HG02852 (cell line): Measurements from ENCODE around the gene SSC4D.
A peak's percentile ranks its signal among the peaks of the same experiment; 100 is the strongest.

Experiments
- ATAC-seq: cut with Tn5 transposase; IDR thresholded peaks from one replicate; pipeline ENCODE4 v1.9.1; 2021; ENCODE audit warnings: mild to moderate bottlenecking, moderate library complexity; ENCODE audit not compliant: unreplicated experiment

Gene SSC4D

DNA sequence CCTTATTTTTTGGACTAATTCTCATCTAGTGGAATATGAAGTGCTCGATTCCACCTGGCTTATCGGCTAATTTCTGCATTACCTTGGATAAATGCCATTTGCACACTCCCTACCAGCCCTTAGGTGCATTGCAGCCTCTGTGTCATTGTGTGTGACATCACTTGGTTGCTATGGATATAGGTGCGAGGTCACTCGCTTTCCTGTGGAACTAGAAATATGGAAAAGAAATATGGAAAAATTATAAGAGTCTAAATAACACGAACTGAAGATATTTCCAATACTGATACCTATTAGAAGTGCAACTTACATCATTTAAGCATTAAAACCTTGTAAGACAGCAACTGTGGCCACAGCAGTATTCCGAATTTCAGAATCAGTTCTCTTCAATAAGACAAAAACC lies 52.7 kb downstream of the SSC4D start:
- no peak for ATAC-seq

DNA sequence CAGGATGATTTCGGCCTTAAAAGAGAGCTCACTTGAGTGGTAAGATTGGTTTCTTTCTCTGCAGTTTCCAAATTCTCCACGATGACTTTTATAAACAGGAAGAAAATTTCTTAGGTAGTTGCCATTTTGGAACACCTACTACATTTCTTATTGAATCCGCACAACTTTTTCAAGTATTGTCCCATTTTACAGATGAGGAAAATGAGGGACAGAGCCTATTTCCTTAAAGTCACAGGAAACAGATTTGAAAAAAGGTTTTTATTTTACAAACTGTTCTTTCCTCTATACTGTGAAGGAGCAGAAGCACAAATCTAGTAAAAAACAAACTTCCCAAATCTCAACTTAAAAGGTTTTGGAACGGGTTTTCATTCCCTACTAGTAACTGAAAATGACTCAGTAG lies 53.4 kb downstream of the SSC4D start:
- no peak for ATAC-seq

DNA sequence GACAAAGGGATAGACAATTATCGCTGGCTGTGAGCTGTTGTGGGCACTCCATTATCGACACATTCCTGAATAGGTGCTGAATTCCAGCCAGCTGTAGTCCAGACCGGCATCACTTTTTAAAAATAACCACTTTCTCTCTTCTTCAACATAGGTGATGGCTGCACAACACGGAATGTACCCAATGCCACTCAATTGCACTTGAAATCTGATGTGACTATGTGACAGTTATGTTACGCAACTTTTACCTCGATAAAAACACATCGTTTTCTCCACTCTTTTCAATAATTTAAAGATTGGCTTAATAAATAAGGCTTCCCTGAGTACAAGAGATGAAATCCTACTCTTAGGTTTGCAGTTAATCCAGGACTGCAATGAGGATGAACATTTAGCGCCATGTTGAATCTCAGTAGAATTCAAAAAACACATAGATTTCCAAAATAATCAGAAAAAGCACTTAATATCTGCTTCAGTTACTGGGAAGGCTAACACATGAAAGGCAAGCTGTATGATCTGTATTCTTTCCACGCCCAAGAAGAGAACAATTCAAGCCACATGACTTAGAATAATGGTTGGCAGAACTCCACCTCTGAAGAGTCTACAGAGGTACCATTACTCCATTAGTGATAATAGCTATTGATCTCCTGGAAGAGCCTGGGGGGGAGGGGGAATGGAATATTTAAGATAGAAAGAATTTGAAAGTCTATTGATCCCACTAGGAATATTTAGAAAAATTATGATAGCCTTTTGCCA lies 54.3 kb downstream of the SSC4D start:
- ATAC-seq = no peak

DNA sequence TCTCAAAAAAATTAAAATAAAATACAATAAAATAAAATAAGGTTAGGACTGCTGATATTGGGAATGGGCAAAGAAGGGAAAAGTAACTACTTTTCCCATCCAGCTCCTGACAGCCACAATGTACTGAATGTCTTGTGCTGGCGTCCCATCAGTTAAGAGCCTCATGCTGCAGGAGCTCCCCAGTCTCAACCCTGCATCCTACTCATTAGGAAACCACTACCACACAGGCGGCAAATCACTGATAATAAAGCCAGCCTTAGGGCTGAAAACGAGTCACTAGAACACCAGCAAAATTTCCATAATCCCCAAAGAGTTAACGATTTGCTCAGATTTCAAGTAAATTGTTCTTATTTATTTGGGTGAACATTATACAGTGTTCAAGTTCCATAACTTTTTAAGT lies 55.0 kb downstream of the SSC4D start:
- ATAC-seq = no peak

DNA sequence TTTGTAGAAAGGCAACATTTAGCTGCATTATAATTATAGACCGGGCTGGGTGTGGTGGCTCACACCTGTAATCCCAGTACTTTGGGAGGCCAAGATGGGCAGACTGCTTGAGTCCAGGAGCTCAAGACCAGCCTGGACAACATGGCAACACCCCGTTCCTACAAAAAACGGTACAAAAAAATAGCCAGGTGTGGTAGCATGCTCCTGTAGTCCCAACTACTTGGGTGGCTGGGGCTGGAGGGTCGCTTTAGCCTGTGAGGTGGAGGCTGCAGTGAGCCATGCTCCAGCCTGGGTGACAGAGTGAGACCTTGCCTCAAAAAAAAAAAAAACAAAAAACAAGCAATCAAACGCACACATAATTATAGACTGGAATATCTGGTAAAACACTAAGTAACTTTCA lies 55.8 kb downstream of the SSC4D start:
- ATAC-seq = no peak

DNA sequence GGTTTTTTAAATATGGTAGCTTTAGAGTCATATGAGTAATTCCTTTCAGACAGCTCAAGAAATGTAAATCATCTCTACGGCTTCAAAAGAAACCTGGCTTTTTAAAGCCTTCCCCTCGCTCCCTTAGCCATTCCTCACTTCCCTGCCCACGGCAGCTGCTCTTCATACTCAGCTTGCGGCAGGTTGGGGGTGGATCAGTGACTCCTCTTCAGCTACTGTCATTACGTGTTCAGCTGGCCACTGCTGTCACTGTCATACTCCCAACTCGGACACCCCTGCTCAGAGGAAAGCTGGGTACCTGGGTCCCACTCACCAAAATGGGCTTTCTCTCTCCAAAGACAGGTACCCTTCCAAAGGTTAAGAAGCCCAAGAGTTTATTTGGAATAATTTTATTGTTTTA lies 57.3 kb downstream of the SSC4D start:
- peak; percentile 79 for ATAC-seq

DNA sequence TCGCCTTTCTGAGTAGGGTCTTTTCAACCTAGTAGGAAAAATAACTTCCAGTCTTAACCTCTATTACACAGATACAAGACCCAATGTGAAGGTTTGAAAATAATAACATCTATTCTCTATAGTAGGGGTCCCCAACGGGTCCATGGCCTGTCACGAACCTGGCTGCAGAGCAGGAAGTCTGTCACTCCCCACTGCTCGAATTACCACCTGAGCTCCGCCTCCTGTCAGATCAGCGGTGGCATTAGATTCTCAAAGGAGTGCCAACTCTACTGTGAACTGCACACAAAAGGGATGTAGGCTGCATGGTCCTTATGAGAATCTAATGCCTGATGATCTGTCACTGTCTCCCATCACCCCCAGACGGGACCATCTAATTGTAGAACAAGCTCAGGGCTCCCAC lies 58.1 kb downstream of the SSC4D start:
- ATAC-seq = no peak

DNA sequence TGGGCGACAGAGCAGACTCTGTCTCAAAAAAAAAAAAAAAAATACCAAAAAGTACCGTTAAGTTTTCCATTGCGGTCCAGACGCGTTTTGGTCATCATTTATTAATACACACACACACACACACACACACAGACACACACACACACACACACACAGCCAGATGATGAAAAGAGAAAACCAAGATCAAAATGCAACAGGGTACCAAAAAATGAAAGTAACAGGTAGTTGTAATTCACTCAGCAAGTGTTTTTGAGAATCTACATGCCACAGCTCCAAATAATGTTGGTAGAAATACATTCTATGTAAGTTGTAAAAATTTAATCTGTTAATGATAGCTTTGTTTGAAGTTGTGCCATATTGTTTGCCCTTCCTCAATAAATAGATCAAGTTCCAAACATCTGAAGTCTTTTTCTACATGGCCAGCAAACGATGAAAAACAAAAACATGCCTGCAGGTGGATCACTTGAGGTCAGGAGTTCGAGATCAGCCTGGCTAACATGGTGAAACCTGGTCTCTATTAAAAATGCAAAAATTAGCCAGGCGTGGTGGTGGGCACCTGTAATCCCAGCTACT lies 60.1 kb downstream of the SSC4D start:
- ATAC-seq = no peak

DNA sequence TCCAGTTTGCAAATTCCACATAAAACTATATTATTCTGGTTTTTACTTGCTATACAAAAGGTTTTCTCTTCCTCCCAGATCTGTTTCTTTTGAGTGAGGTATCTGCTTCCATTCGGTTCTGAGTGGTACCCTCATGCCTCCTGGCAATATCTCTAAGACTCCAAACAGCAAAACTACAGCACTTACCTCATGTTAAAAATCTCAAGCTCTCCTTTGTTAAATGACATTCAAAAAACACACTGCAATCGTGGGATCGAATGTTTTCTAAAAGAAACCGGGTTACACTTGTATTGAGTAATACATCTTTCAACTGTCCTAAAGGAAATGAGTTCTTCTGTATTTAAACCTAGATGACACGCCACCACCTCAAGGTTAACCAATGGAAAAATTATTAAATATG lies 61.8 kb downstream of the SSC4D start:
- no peak for ATAC-seq

DNA sequence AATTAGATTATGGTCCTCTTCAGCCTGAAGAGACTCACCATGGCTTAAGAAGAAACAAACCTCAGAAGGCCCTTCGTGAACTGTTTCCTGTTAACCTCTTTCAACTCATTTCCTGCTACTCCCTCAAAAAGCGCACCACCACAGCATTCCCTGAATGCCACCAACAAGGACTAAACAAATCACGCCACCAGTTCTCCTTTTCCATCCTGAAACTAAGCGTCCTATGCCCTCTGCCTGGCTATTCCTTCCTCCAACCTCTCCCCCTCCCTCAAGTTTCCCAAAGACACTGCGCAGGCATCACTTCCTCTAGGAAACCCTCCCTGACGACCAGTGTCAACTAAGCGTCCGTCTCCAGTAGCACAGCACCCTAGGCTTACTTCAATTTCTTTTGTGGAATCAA lies 62.7 kb downstream of the SSC4D start:
- ATAC-seq = no peak

DNA sequence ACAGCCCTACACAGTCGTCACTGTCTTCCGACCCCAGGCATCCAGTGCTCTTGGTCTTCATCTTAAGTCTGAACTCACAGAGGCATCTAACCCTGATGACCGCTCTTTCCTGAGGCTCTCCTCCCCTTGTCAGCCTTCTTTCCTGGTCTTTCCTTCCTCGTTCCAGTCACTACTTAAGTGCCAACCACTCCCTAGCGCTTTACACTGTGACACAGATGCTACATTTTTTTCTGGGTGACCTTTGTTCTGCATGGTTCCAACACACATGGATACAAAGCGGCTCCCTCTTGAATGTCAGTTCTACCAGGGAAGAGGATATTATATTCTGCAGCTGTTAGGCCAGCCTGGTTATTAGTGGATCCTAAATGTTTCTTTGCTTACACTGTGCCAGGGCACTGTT lies 63.4 kb downstream of the SSC4D start:
- ATAC-seq = no peak

DNA sequence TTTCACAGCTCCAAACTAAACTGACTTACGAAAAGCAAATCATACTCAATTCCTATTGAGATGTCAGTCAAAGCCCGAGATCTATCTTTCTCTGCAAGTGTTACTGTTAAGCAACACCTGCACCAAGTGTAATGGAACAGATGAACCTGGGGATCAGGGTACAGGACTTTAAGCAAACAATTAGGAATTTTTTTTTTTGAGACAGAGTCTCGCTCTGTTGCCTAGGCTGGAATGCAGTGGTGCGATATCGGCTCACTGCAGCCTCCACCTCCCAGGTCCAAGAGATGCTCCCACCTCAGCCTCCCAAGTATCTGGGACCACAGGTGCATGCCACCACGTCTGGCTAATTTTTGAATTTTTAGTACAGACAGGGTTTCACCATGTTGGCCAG lies 65.6 kb downstream of the SSC4D start:
- no peak for ATAC-seq

DNA sequence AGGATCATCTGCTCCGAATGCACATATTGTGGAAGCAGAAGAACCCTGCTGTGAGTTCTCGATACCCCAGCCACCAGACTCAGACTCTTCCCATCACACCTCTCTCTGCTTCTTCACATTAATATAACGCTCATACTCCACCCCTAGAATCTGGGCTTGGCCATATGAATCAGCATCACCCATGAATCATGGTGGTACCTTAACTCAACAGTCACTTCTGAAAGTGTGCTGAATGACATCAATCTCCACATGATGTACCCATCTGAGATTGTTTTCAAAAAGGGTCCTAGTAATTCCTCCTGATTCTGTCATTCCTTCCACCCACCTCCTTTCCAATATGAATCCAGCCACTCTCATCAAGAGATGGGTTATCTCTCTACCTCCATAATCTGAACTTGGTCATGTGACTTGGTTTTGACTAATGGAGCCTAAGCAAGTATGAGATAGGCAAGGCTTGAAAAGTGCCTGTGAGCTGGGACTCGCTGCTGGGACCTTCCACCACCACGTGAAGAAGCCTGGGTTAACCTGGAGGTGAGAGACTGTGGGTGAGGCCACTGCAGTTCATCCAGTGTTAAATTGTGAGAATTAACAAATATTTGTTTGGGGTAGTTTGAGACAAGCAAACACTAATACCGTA lies 66.1 kb downstream of the SSC4D start:
- ATAC-seq = no peak

DNA sequence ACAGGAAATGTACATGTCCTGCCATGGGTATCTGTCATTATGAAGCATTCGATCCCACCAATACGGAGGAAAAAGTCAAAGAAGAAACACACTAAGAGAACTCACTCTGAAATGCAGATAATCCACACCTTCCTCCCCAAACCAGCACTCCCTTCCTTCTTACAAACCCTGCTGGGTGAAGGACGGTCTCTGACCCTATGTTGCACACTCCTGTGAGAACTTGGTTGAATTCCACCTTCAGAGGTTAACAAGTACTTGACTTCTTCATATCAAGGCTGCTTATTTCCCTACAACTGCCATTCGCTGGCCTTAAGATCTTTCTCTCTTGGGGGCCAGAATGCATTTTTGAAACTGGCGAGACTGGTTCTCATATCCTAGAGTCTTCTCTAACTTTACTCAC lies 67.3 kb downstream of the SSC4D start:
- no peak for ATAC-seq

DNA sequence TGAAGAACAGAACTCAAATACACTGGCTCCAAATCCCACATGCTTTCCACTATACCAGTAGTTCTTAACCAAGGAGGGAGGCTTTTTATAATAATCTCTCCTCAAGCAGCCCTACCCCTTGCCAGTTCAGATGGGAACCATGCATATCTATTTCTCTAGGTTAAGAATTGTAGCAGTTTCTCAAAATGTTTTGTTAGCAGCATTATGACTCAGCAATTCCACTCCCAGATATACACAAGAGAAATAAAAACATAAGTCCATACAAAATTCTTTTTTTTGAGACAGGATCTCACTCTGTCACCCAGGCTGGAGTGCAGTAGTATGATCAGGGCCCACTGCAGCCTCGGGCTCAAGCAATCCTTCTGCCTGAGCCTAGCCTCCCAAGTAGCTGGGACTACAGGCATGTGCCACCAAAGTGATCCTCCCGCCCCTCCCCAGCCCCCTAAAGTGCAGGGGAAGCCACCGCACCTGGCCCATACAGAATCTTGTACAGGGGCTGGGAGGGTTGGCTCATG lies 68.8 kb downstream of the SSC4D start:
- no peak for ATAC-seq
